NT2/D1 (cell line): Measurements from ENCODE around the gene LRRC8C.
"Not testable (repeated sequence)": the region's sequence is repeated elsewhere in the genome, so short reads cannot be mapped to it uniquely, and the experiment has no call there.

Source experiments
- DNase-seq: peaks from one replicate; pipeline ENCODE4 v3.0.0-alpha.2; 2011; ENCODE audit warnings: low read depth, low spot score
- H3K27me3 ChIP-seq: 2 replicates; pipeline ENCODE4 v1.6.0; 2011; ENCODE audit warnings: mild to moderate bottlenecking; ENCODE audit not compliant: insufficient read length, insufficient read depth
- H3K36me3 ChIP-seq: 2 replicates; pipeline ENCODE4 v1.6.1; 2011; ENCODE audit warnings: mild to moderate bottlenecking, low read length, mixed read lengths; ENCODE audit not compliant: insufficient read depth, insufficient read length
- H3K4me1 ChIP-seq: 2 replicates; pipeline ENCODE4 v1.5.1; 2011; ENCODE audit not compliant: insufficient read depth, insufficient read length
- H3K4me3 ChIP-seq: 2 replicates; pipeline ENCODE4 v1.5.1; 2011; ENCODE audit warnings: low read depth; ENCODE audit not compliant: insufficient read length
- H3K9ac ChIP-seq: 2 replicates; pipeline ENCODE4 v1.6.0; 2011; ENCODE audit warnings: low read depth; ENCODE audit not compliant: insufficient read length
- H3K9me3 ChIP-seq: 2 replicates; pipeline ENCODE4 v1.5.1; 2011; ENCODE audit warnings: mild to moderate bottlenecking, low read length; ENCODE audit not compliant: insufficient read depth
- SUZ12 ChIP-seq: IDR thresholded peaks from 2 replicates; pipeline ENCODE4 v1.6.1; 2011; ENCODE audit not compliant: insufficient read length, insufficient read depth; ENCODE audit errors: extremely low read depth
- YY1 ChIP-seq: IDR thresholded peaks from 2 replicates; pipeline ENCODE4 v1.6.1; 2011; ENCODE audit not compliant: insufficient read length, insufficient read depth
- ZNF274 ChIP-seq: IDR thresholded peaks from 2 replicates; pipeline ENCODE4 v1.6.1; 2011; ENCODE audit warnings: mild to moderate bottlenecking, low read depth, low read length

The LRRC8C gene

DNA sequence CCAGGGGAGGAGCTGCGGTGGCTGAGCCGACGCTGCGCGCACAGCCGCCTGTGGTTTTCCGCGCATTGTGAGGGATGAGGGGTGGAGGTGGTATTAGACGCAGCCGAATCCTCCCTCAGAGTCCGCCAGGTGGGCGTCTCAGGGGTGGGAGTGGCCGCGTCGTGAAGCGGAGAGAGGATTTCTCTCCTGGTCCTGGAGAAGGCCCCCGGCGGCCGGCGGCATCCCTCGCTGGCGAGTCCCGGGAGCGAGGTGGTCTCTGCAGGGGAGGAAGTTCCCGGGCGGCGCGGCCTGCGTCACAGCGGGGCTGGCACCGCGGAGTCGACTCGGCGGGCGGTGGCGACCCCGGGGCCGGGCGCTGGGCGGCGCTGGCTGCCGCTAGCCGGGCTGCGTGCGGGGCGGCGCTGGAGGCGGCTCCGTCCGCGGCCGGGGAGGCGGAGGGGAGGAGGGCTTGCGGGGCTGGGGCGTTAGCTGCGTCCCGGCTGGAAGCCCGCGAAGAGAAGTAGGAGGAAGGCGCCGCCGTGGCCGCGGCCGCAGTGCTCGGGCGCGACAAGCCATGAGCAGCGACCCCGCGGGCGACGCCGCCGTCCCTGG is at the start of gene LRRC8C:
Gene LRRC8C (plus strand): TSS at position 464 of the 591 bp plus-strand sequence. CDS start 53,354 bp downstream, outside the sequence.
- H3K4me1 ChIP-seq, result no peaks in the 10 kb centered on the region
- peak within 1 kb of the TSS; percentile 80 for H3K4me3 ChIP-seq
- TF ChIP-seq YY1 (no peak), ZNF274 (no peak), SUZ12 (no peak)
- peak within 1 kb of the TSS; percentile 88 for H3K9ac ChIP-seq
- no peaks in the 10 kb centered on the region for H3K36me3 ChIP-seq
- peak; percentile 47 for DNase-seq
- H3K9me3 ChIP-seq, result no peaks in the 10 kb centered on the region
- H3K27me3 ChIP-seq, result peaks cover 23% of the 10 kb centered on the region

DNA sequence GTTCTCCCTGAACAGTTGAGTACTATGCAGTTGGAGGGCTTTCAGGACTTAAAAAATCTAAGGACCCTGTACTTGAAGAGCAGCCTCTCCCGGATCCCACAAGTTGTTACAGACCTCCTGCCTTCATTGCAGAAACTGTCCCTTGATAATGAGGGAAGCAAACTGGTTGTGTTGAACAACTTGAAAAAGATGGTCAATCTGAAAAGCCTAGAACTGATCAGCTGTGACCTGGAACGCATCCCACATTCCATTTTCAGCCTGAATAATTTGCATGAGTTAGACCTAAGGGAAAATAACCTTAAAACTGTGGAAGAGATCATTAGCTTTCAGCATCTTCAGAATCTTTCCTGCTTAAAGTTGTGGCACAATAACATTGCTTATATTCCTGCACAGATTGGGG is 48.7 kb upstream of the LRRC8C start:
- Histone ChIP-seq H3K4me3 (no peak overlapping the region), H3K9me3 (no peaks in the 10 kb centered on the region), H3K9ac (no peak overlapping the region), H3K27me3 (no peaks in the 10 kb centered on the region), H3K4me1 (no peaks in the 10 kb centered on the region), H3K36me3 (peaks cover 23% of the 10 kb centered on the region)
- DNase-seq, result no peak
- TF ChIP-seq SUZ12, result no peak
- no peak for TF ChIP-seq YY1
- TF ChIP-seq ZNF274, result no peak

GRCh38 chr1:89584781-89585180 is 48.1 kb upstream of the LRRC8C start:
- Histone ChIP-seq H3K4me1 (no peaks in the 10 kb centered on the region), H3K9ac (no peak overlapping the region), H3K9me3 (no peaks in the 10 kb centered on the region), H3K36me3 (peaks cover 23% of the 10 kb centered on the region), H3K4me3 (no peak overlapping the region), H3K27me3 (no peaks in the 10 kb centered on the region)
- no peak for DNase-seq
- no peak for TF ChIP-seq YY1

DNA sequence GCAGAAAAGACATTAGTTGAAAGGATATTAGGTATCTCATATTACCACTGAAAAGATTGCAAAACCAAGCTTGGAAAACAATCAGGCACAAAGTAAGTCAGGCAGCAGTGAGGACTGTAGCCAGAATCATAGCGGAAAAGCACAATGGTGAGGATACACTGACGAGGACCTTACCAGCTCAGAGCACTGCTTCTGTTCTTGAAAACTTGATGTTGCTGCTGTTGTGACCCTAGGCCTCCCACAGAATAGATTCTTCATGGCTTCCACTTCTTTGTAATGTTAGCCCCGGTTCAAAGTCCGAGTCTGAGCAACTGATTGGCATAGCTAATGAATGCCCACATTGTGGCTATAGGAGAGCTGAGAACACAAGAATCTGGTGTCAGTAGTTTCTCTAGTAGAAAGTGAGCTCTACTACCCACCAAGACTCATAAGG is 45.2 kb upstream of the LRRC8C start:
- DNase-seq, result no peak
- TF ChIP-seq YY1 (no peak), ZNF274 (no peak), SUZ12 (no peak)
- Histone ChIP-seq H3K4me3 (no peak overlapping the region), H3K9ac (no peak overlapping the region), H3K27me3 (no peaks in the 10 kb centered on the region), H3K36me3 (peaks cover 20% of the 10 kb centered on the region), H3K9me3 (no peaks in the 10 kb centered on the region), H3K4me1 (no peaks in the 10 kb centered on the region)

DNA sequence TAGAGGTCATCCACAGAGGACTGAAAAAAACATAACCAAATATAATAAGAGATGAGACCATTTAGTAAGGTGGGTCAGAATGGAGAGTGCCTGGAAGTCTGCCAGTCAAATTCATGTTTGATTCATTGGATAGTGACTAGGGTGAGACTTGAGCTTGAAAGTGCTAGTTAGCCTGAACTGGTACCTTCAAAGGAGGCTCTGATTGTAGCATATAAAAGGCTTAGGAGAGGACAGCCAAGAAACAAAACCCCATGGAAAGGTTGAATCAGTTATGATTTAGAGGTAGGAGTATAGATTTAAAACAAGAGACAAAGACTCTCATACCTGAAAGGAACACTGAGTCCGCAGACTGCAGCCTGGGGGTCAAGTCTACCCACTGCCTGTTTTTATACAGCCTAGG is 44.4 kb upstream of the LRRC8C start:
- H3K27me3 ChIP-seq, result no peaks in the 10 kb centered on the region
- DNase-seq, result no peak
- no peaks in the 10 kb centered on the region for H3K4me1 ChIP-seq
- no peak for TF ChIP-seq SUZ12
- no peak for TF ChIP-seq YY1
- TF ChIP-seq ZNF274, result no peak
- H3K36me3 ChIP-seq, result peaks cover 14% of the 10 kb centered on the region
- no peak overlapping the region for H3K4me3 ChIP-seq
- H3K9me3 ChIP-seq, result no peaks in the 10 kb centered on the region
- no peak overlapping the region for H3K9ac ChIP-seq

DNA sequence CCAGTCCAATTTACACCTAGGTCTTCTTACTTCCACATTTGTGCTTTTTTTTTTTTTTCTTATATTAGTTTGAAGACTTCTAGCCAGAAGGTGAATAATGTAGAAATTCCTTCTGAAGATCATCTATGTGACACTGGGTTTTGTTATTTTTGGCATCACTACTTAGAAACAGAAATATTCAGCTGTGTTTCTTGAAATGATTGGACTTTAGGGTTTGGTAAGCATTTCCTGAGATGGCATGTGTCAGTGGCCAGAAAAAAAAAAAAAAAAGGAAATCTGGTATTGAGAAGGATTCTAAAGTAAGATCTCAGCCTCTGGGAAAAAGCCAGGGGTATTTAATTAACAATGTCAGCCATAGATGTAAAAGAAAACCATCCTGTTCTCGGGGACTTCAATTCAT is 43.4 kb upstream of the LRRC8C start:
- peaks cover 3% of the 10 kb centered on the region for H3K36me3 ChIP-seq
- no peak overlapping the region for H3K4me3 ChIP-seq
- no peaks in the 10 kb centered on the region for H3K9me3 ChIP-seq
- no peak for DNase-seq
- no peak for TF ChIP-seq YY1
- no peak for TF ChIP-seq ZNF274
- TF ChIP-seq SUZ12, result no peak
- H3K27me3 ChIP-seq, result no peaks in the 10 kb centered on the region
- H3K4me1 ChIP-seq, result no peaks in the 10 kb centered on the region
- no peak overlapping the region for H3K9ac ChIP-seq

GRCh38 chr1:89590341-89591080 is 42.4 kb upstream of the LRRC8C start:
- Histone ChIP-seq H3K9ac (no peak overlapping the region), H3K36me3 (no peaks in the 10 kb centered on the region), H3K4me1 (no peaks in the 10 kb centered on the region), H3K9me3 (no peaks in the 10 kb centered on the region), H3K27me3 (no peaks in the 10 kb centered on the region), H3K4me3 (no peak overlapping the region)
- no peak for DNase-seq
- no peak for TF ChIP-seq SUZ12

- not testable (repeated sequence) for H3K9me3 ChIP-seq, DNase-seq, H3K27me3 ChIP-seq, H3K4me3 ChIP-seq, H3K36me3 ChIP-seq, H3K9ac ChIP-seq, H3K4me1 ChIP-seq
Measured at GRCh38 chr1:89592861-89593302, 40.0 kb upstream of the LRRC8C start.
